Keratinocyte (primary cell): ENCODE data around the gene D2HGDH. TPM values are rescaled to one million over a fixed set of nuclear protein-coding genes. Genes with fewer than 3 reads are reported as not detected.

Source experiments
- DNase-seq: peaks from one replicate; pipeline ENCODE4 v3.0.0-alpha.2; 2011; ENCODE audit warnings: low read depth, missing footprints, low spot score
- FAIRE-seq: peaks from 2 replicates; lab custom pipeline; 2011; peaks lifted over from hg19 to GRCh38; lab: Jason Lieb, UNC
- H2AFZ ChIP-seq: 2 replicates; pipeline ENCODE4 v1.6.0; 2012; ENCODE audit warnings: low read length, control low read depth, inconsistent platforms; ENCODE audit not compliant: control insufficient read depth
- H3K27ac ChIP-seq: 2 replicates; pipeline ENCODE4 v1.5.1; 2011; ENCODE audit warnings: low read length; ENCODE audit not compliant: control insufficient read depth, insufficient read depth
- H3K27me3 ChIP-seq: 3 replicates; pipeline ENCODE4 v1.6.0; 2011; ENCODE audit warnings: low read length; ENCODE audit not compliant: control insufficient read depth, insufficient read depth; ENCODE audit errors: extremely low read depth
- H3K36me3 ChIP-seq, 2 experiments: 2 replicates in 1 of 2; 3 replicates in 1 of 2; pipeline ENCODE4 v1.5.1; 2011; ENCODE audit warnings: low read length in 2 of 2, mild to moderate bottlenecking in 1 of 2; ENCODE audit not compliant: control insufficient read depth in 2 of 2, insufficient read depth in 2 of 2; ENCODE audit errors: extremely low read depth in 1 of 2
- H3K4me1 ChIP-seq: 3 replicates; pipeline ENCODE4 v1.5.1; 2011; ENCODE audit warnings: low read length; ENCODE audit not compliant: control insufficient read depth, insufficient read depth; ENCODE audit errors: extremely low read depth
- H3K4me2 ChIP-seq: 3 replicates; pipeline ENCODE4 v1.6.0; 2011; ENCODE audit warnings: low read depth, low read length; ENCODE audit not compliant: control insufficient read depth, insufficient read depth; ENCODE audit errors: extremely low read depth
- H3K4me3 ChIP-seq, 3 experiments: fragments of 200-600 bp in 1 of 3; sonication (generic) in 1 of 3; 2 replicates in 2 of 3; 3 replicates in 1 of 3; pipeline ENCODE4 v1.5.1; 2011 to 2016; ENCODE audit warnings: low read length in 3 of 3, mild to moderate bottlenecking in 3 of 3, control low read depth in 2 of 3, inconsistent platforms in 1 of 3, low read depth in 1 of 3, mixed read lengths in 1 of 3, mixed run types in 1 of 3, moderate library complexity in 1 of 3; ENCODE audit not compliant: control insufficient read depth in 2 of 3, insufficient read depth in 2 of 3; ENCODE audit errors: extremely low read depth in 1 of 3
- H3K79me2 ChIP-seq: 2 replicates; pipeline ENCODE4 v1.6.0; 2012; ENCODE audit warnings: low read length; ENCODE audit not compliant: control insufficient read depth, insufficient read depth
- H3K9ac ChIP-seq: 3 replicates; pipeline ENCODE4 v1.6.0; 2011; ENCODE audit warnings: low read length; ENCODE audit not compliant: control insufficient read depth, insufficient read depth; ENCODE audit errors: extremely low read depth
- H3K9me1 ChIP-seq: 3 replicates; pipeline ENCODE4 v1.6.0; 2011; ENCODE audit warnings: low read length; ENCODE audit not compliant: control insufficient read depth, insufficient read depth; ENCODE audit errors: extremely low read depth
- H3K9me3 ChIP-seq: 2 replicates; pipeline ENCODE4 v1.5.1; 2012; ENCODE audit warnings: low read depth, low read length; ENCODE audit not compliant: control insufficient read depth
- H4K20me1 ChIP-seq: 3 replicates; pipeline ENCODE4 v1.6.0; 2011; ENCODE audit warnings: low read length; ENCODE audit not compliant: control insufficient read depth, insufficient read depth; ENCODE audit errors: extremely low read depth
- CTCF ChIP-seq, 3 experiments: IDR thresholded peaks in 1 of 3; conservative IDR thresholded peaks in 1 of 3; optimal IDR thresholded peaks in 1 of 3; 2 replicates in 2 of 3; 3 replicates in 1 of 3; pipeline versions ENCODE3 to v1.5.1; 2011; ENCODE audit warnings: low read length in 3 of 3, mild to moderate bottlenecking in 3 of 3, moderate library complexity in 2 of 3, control low read depth in 1 of 3, inconsistent platforms in 1 of 3; ENCODE audit not compliant: insufficient read depth in 2 of 3; ENCODE audit errors: extremely low read depth in 1 of 3
- EZH2 ChIP-seq: IDR thresholded peaks from one replicate; pipeline ENCODE4 v1.6.1; 2012; ENCODE audit warnings: inconsistent platforms, mild to moderate bottlenecking, low read length, moderate library complexity
- dilution Hi-C: fragments of 300-500 bp; cut with MboI; formaldehyde crosslinking; loops from one replicate; pipeline ENCODE4 v1.7.0; 2020; ENCODE audit warnings: low sequenced_read_pairs; ENCODE audit not compliant: extremely low pct_ligation_motif_present
- polyA plus RNA-seq, 5 experiments: library from polyadenylated mRNA; depleted of rRNA in 3 of 5; stranded (reverse) in 3 of 5; stranded (forward) in 1 of 5; unstranded in 1 of 5; fragments of >200 nt; gene quantifications; 1 replicate in 1 of 5; 2 replicates in 3 of 5; 3 replicates in 1 of 5; pipeline versions ENCODE4 v1.2.1 to v1.2.3, GENCODE V29; 2011 to 2012; ENCODE audit warnings: missing spikeins in 2 of 5, low read depth in 1 of 5, low replicate concordance in 1 of 5

D2HGDH gene
- polyA plus RNA-seq, 1 donor (not counting 4 experiments of a cell fraction or from before 2014, with no cell fraction given): 5.4 TPM

GRCh38 chr2:241739177-241739576 is 4.7 kb downstream of the D2HGDH start:
- Histone ChIP-seq H3K9me3 (no peaks in the 10 kb centered on the region), H3K27ac (no peak overlapping the region), H3K4me2 (no peak overlapping the region), H3K9me1 (no peaks in the 10 kb centered on the region), H3K4me3 (no peak overlapping the region), H4K20me1 (no peaks in the 10 kb centered on the region), H3K4me1 (peaks cover 12% of the 10 kb centered on the region), H3K79me2 (no peaks in the 10 kb centered on the region), H3K9ac (no peak overlapping the region), H2AFZ (no peak overlapping the region), H3K27me3 (no peaks in the 10 kb centered on the region), H3K36me3 (no peaks in the 10 kb centered on the region)
- TF ChIP-seq CTCF (optimal IDR thresholded peaks at IDR 0.05 in 1 of 3, IDR thresholded peaks at IDR 0.05 in 1 of 3, conservative IDR thresholded peaks at IDR 0.05 in 1 of 3; ENCODE audit: extremely low read depth in 1 of 3, insufficient read depth in 2 of 3, low read length in 3 of 3) (no peak), EZH2 (no peak)
- DNase-seq (no peak), FAIRE-seq (no peak)
- dilution Hi-C loops: no loop called here

GRCh38 chr2:241739651-241740050 is 5.2 kb downstream of the D2HGDH start:
- H3K79me2 ChIP-seq: no peaks in the 10 kb centered on the region
- no peaks in the 10 kb centered on the region for H4K20me1 ChIP-seq
- H3K4me2 ChIP-seq: no peak overlapping the region
- H2AFZ ChIP-seq: no peak overlapping the region
- dilution Hi-C loops: no loop called here
- no peaks in the 10 kb centered on the region for H3K9me3 ChIP-seq
- H3K4me1 ChIP-seq: peaks cover 12% of the 10 kb centered on the region
- no peak overlapping the region for H3K4me3 ChIP-seq
- no peak overlapping the region for H3K9ac ChIP-seq
- H3K27me3 ChIP-seq: no peaks in the 10 kb centered on the region
- peaks cover 0 to 2% of the 10 kb centered on the region in 2 experiments for H3K36me3 ChIP-seq
- no peaks in the 10 kb centered on the region for H3K9me1 ChIP-seq
- no peak for FAIRE-seq
- H3K27ac ChIP-seq: no peak overlapping the region
- DNase-seq: no peak
- TF ChIP-seq CTCF (optimal IDR thresholded peaks at IDR 0.05 in 1 of 3, IDR thresholded peaks at IDR 0.05 in 1 of 3, conservative IDR thresholded peaks at IDR 0.05 in 1 of 3; ENCODE audit: extremely low read depth in 1 of 3, insufficient read depth in 2 of 3, low read length in 3 of 3) (no peak), EZH2 (no peak)
